GM18517 (cell line): ENCODE results near the gene ZMYND8.

Experiments
- ATAC-seq: cut with Tn5 transposase; IDR thresholded peaks from one replicate; pipeline ENCODE4 v1.9.1; 2021; ENCODE audit warnings: mild to moderate bottlenecking, moderate library complexity; ENCODE audit not compliant: unreplicated experiment

Gene ZMYND8

GRCh38 chr20:47335251-47336128, 21.0 kb downstream of the ZMYND8 start:
- no peak for ATAC-seq

GRCh38 chr20:47334022-47334551, 22.4 kb downstream of the ZMYND8 start:
- no peak for ATAC-seq

GRCh38 chr20:47332381-47333206, 23.9 kb downstream of the ZMYND8 start:
- ATAC-seq: no peak

DNA sequence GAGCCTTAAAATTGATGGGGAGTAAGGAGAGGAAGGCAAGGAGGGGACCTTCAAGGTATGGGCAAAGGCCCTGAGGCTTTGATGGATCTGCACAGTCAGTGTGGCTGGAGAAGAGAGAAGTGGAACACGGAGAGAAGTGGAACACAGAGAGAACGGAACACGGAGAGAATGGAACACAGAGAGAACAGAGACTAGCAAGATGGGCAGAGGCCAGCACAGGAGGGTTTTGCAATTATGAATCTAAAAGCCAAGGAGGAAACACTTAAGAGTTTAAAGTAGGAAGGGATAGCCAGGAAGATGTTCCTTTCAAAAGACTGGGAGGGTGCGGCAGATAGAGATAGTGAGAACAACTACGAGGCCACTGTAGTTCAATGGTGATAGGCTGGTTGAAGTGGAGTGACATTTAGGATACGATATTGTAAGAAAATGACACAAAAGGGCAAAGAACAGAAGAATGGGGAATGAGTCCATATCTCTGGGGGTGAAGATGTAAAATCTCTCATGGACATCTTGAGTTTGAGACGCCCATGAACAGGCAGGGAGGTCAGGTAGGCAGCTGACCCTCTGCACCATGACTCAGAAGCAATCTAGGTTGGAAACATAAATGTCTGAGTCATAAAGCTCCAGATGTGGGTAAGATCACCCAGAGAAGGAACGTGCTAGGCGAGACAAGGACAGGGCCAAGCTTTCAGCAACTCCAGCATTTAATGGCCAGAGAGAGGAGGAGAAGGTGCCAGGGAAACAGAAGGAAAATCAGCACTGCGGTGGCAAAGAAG, 25.4 kb downstream of the ZMYND8 start:
- no peak for ATAC-seq

- ATAC-seq: no peak
These were observed 26.4 kb downstream of the ZMYND8 start for GRCh38 chr20:47330071-47330470.

- ATAC-seq: no peak
These were observed 28.4 kb downstream of the ZMYND8 start for GRCh38 chr20:47328129-47328528.

DNA sequence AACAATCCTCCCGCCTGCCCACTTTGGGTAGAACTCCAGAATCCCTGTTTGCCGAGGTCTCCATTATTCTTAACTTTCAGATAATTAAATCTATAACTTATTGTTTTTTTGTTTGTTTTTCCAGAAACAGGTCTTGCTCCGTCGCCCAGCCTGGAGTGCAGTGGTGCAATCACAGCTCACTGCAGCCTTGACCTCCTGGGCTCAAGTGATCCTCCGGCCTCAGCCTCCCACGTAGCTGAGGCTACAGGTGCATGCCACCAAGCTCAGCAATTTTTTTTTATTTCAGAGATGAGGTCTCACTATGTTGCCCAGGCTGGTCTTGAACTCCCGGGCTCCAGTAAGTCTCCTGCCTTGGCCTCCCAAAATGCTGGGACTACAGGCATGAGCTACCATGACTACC, 28.8 kb downstream of the ZMYND8 start:
- no peak for ATAC-seq

DNA sequence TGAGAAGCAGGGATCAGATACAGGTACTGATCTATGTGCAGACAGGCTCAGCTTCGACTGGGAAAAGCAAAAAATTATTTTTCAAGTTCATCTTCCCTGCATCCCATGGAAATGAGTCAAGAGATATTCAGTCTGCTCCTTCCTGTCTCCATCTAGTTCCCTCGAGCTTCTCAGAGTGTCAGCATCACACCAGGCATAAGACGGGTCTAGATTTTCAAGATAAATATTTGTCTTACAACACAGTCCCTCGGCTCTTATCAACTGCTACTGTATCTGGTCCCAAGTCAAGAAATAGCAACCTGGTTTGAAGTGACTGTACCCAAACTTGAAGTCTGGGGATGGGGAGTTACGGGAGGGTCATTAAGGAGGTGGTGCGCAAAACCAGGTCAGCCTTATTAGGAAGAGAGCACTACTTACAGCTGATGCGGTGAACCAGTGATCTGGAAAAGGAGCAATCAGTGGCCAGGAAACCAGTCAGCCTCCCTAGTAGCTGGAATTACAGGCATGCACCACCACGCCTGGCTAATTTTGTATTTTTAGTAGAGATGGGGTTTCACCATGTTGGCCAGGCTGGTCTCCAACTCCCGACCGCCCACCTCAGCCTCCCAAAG, 29.7 kb downstream of the ZMYND8 start:
- ATAC-seq: no peak

GRCh38 chr20:47325242-47325641, 31.3 kb downstream of the ZMYND8 start:
- no peak for ATAC-seq

- ATAC-seq: no peak
These were observed 35.3 kb downstream of the ZMYND8 start for GRCh38 chr20:47320990-47321805.

GRCh38 chr20:47319517-47320252, 36.8 kb downstream of the ZMYND8 start:
- ATAC-seq: no peak

- ATAC-seq: no peak
These were observed 37.6 kb downstream of the ZMYND8 start for GRCh38 chr20:47318586-47319516.

- no peak for ATAC-seq
These were observed 38.4 kb downstream of the ZMYND8 start for GRCh38 chr20:47318027-47318585.

GRCh38 chr20:47317127-47317895, 39.2 kb downstream of the ZMYND8 start:
- no peak for ATAC-seq

GRCh38 chr20:47316776-47317126, 39.7 kb downstream of the ZMYND8 start:
- no peak for ATAC-seq

DNA sequence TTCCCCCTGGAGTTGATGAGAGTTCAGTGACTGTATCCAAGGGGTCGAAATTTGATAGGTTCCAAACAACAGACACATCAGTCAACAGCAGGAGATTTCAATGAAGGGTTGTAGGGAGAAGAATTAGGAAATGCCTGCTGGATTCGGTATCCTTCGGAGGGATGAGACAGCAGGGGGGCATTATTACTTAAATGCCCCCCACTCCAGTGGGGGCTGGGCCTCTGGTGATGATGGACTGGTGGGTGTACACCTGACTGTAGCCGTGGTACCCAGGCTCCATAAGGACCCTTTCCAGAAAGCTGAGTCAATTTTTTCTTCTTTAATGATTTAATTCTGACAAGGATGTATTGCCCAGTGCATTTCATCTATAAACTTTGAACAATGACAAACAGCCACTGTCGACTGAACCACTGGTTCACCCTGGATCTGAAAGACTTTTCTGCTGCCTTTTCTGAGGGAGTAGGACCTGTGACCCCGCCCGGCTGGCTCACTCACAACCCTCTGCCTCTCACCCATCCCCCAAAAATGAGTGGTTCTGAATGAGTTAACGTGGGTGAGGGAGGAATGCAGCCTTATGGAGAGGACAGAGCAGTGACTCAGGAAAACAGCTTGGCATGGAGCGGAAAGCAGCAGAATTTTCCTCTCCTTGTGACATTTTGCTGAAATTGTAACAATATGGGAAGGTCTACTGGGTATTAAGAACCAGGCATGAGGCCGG, 41.0 kb downstream of the ZMYND8 start:
- no peak for ATAC-seq
